Prostate gland (tissue), 2 donors: ENCODE measurements around the gene AFP.

Source experiments
- CTCF ChIP-seq, 4 experiments: fragments of 200-600 bp in 2 of 4; fragments of 450-650 bp in 2 of 4; sonication (generic) in 2 of 4; IDR thresholded peaks; 1 replicate in 3 of 4; 2 replicates in 1 of 4; pipeline ENCODE4 v1.5.1; 2016 to 2019; ENCODE audit warnings: antibody characterized with exemption in 4 of 4, mild to moderate bottlenecking in 2 of 4, moderate library complexity in 2 of 4
- POLR2AphosphoS5 ChIP-seq: sonication (generic); formaldehyde crosslinking; IDR thresholded peaks from one replicate; pipeline ENCODE4 v1.6.1; 2017; ENCODE audit warnings: antibody characterized with exemption

GRCh38 chr4:73388887-73389286, 47.1 kb upstream of the AFP start:
- TF ChIP-seq CTCF (IDR thresholded peaks at IDR 0.05) (no peak), POLR2AphosphoS5 (no peak)
